KBM-7 (cell line): ENCODE data around the gene LNX1.

Experiments
- DNase-seq: peaks from one replicate; pipeline ENCODE4 v3.0.0-alpha.2; 2015
- in situ Hi-C: fragments of 300-500 bp; cut with MboI; formaldehyde crosslinking; loops from 2 replicates; pipeline ENCODE4 v1.14.3; 2020; ENCODE audit warnings: low sequenced_read_pairs, low pct_unique_long_range_greater_than_20kb, mixed read lengths

The LNX1 gene

GRCh38 chr4:53602390-53602789 lies 11.1 kb upstream of the LNX1 start:
- in situ Hi-C loops, result no loop called here
- DNase-seq, result no peak

GRCh38 chr4:53601251-53601764 lies 10.0 kb upstream of the LNX1 start:
- DNase-seq, result peak; percentile 41
- in situ Hi-C loops, result no loop called here

GRCh38 chr4:53599632-53600031 lies 8.3 kb upstream of the LNX1 start:
- no peak for DNase-seq
- in situ Hi-C loops, result no loop called here

GRCh38 chr4:53598901-53599300 lies 7.6 kb upstream of the LNX1 start:
- no peak for DNase-seq
- in situ Hi-C loops, result no loop called here

GRCh38 chr4:53598483-53598882 lies 7.2 kb upstream of the LNX1 start:
- no peak for DNase-seq
- in situ Hi-C loops, result no loop called here

- DNase-seq, result no peak
- in situ Hi-C loops, result no loop called here
Measured at GRCh38 chr4:53596901-53597300, 5.6 kb upstream of the LNX1 start.

- DNase-seq, result no peak
- in situ Hi-C loops, result no loop called here
Measured at GRCh38 chr4:53595834-53596233, 4.5 kb upstream of the LNX1 start.

- in situ Hi-C loops, result no loop called here
- no peak for DNase-seq
Measured at GRCh38 chr4:53595204-53595603, 3.9 kb upstream of the LNX1 start.

- in situ Hi-C loops, result no loop called here
- no peak for DNase-seq
Measured at GRCh38 chr4:53593765-53594164, 2.5 kb upstream of the LNX1 start.

- in situ Hi-C loops, result no loop called here
- DNase-seq, result no peak
Measured at GRCh38 chr4:53592686-53593501, 1.6 kb upstream of the LNX1 start.

- in situ Hi-C loops, result no loop called here
- DNase-seq, result no peak
Measured at GRCh38 chr4:53592122-53592521, 836 bp upstream of the LNX1 start.

- DNase-seq, result no peak
- in situ Hi-C loops, result no loop called here
Measured at GRCh38 chr4:53590187-53590586, 1.1 kb downstream of the LNX1 start.

- DNase-seq, result no peak
- in situ Hi-C loops, result no loop called here
Measured at GRCh38 chr4:53589511-53589910, 1.8 kb downstream of the LNX1 start.

- DNase-seq, result no peak
- in situ Hi-C loops, result no loop called here
Measured at GRCh38 chr4:53587135-53587534, 4.2 kb downstream of the LNX1 start.

GRCh38 chr4:53586121-53586816 lies 5.0 kb downstream of the LNX1 start:
- no peak for DNase-seq

GRCh38 chr4:53584658-53585057 lies 6.6 kb downstream of the LNX1 start:
- in situ Hi-C loops, result no loop called here
- DNase-seq, result no peak

More at GRCh38 chr4:53586121-53586816, 5.0 kb downstream of the LNX1 start:
- in situ Hi-C loops, result no loop called here

GRCh38 chr4:53583513-53583912 lies 7.8 kb downstream of the LNX1 start:
- DNase-seq, result no peak
- in situ Hi-C loops, result no loop called here

- in situ Hi-C loops, result no loop called here
- no peak for DNase-seq
Measured at GRCh38 chr4:53582194-53582593, 9.1 kb downstream of the LNX1 start.

GRCh38 chr4:53580274-53580673 lies 11.0 kb downstream of the LNX1 start:
- DNase-seq, result no peak
- in situ Hi-C loops, result no loop called here

- in situ Hi-C loops, result no loop called here
- no peak for DNase-seq
Measured at GRCh38 chr4:53579826-53580225, 11.5 kb downstream of the LNX1 start.
